Inferior parietal cortex (tissue), 1 donor: ENCODE measurements around the gene MPV17.
A peak's percentile ranks its signal among the peaks of the same experiment; 100 is the strongest.
"Not testable (repeated sequence)": the region's sequence is repeated elsewhere in the genome, so short reads cannot be mapped to it uniquely, and the experiment has no call there.

Experiments
- DNase-seq: peaks from one replicate; pipeline ENCODE4 v3.0.0-alpha.2; 2016; ENCODE audit errors: extremely low spot score

The MPV17 gene

GRCh38 chr2:27323596-27324285 is 844 bp upstream of the MPV17 start:
- DNase-seq: no peak

DNA sequence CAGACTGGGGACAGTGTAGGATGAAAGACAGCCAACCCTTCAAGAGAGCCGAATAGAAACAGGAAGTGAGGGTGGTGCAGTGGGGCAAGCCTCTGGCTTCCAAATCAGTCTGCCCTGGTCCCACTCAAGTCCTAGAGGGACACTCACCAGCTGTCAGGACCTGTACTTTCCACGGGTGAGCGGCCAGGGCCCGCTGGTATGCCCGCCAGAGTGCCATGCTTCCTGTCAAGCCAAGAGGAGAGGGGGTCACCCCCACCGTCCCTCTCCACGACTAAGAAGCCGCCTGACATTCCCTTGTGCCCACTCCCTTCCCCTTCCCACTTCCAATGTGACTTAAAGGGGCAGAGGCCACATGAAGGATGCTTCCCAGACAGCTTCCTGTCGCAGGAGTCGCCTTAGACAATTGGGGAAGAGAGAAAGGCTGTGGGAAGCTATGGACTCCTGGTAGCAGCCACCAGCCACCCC is 564 bp downstream of the MPV17 start:
- DNase-seq: no peak

- peak; percentile 25 for DNase-seq
These were observed 1.8 kb downstream of the MPV17 start for GRCh38 chr2:27320958-27321543.

DNA sequence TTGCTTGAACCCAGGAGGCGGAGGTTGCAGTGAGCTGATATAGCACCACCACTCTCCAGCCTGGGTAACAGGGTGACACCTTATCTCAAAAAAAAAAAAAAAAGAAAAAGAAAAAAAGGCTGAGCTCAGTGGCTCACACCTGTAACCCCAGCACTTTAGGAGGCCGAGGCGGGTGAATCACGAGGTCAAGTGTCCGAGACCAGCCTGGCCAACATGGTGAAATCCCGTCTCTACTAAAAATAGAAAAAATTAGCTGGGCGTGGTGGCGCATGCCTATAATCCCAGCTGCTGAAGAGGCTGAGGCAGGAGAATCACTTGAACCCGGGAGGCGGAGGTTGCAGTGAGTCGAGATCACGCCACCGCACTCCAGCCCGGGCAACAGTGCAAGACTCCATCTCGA is 3.1 kb downstream of the MPV17 start:
- DNase-seq: not testable (repeated sequence)

DNA sequence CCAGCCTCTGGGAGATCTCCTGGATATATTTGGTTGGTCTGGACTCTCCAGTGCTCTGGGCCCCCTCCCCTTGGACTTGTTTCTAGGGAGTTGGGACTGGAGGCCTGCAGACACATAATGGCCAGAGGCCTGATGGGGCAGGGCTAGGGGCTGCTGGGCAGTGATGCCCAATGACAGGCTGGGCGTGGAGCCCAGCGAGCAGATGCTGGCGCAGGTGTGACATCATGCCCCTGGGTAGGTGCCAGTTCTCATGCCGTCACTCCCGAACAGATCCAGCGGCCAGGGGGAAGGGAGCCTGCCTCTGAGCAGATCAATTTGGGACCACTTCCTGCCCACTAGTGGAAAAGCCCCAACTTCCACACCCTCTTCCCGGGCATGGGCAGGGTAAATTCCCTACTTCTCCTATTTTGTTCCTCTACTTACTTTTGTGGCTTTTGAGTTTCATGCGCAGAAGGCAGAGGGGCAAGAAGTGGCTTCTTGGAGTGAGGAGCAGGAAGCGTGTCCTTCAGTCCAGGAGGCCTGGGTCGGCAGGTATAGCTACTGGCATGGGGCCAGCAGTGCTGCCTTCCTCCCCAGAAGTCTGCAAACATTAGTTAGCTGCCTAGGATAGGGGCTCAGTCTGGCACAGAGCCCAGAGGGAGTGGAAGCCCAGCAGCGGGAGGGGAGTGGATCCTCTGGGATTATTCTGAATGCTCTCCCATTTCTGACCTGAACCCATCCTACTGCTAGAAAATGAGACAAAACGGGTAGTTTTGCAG is 6.1 kb downstream of the MPV17 start:
- peak; percentile 34 for DNase-seq

GRCh38 chr2:27315122-27315521 is 7.8 kb downstream of the MPV17 start:
- DNase-seq: no peak

- DNase-seq: no peak
These were observed 8.2 kb downstream of the MPV17 start for GRCh38 chr2:27314709-27315108.

DNA sequence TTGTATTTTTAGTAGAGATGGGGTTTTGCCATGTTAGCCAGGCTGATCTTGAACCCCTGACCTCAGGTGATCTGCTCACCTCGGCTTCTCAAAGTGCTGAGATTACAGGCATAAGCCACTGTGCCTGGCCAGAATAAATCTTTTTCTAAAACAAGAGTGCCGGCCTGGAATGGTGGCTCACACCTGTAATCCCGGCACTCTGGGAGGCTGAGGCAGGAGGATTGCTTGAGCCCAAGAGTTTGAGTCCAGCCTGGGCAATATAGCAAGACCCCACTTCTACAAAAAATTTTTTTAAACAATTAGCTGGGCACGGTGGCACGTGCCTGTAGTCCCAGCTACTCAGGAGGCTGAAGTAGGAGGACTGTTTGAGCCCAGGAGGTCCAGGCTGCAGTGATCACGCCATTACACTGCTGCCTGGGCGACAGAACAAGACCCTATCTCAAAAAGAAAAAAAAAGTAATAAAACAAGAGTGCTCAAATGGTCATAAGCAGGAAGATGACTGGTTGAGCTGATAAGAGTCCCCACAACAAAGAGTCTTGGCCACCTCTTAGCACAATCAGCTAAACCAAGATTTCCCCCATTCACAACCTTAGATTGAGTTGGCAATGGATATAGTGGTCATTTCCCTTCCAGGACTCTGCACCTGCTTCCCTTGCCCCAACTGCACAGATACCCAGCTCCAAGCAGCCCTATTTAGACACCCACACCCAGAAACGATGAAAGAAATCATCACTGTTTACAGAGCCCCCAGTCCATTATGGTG is 8.8 kb downstream of the MPV17 start:
- no peak for DNase-seq

- DNase-seq: no peak
These were observed 10.7 kb downstream of the MPV17 start for GRCh38 chr2:27312152-27312551.

DNA sequence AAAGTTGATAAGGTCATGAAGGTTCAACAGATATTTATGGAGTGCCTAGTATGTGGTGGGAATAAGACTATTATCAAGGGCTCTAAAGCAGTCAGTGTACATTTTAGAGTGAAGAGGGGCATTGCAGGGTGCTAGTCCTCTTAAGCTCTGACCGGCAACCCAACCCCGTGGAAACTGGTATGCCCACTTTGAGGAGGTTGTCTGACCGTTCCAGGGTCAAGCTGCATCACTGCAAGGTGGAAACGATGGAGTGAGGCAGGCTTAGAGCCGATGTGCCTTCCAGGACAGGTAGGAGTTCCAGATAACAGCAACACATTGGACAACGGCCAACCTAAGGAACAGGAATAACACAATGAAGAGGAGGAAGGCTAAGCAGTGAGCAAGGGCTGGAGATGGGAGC is 13.2 kb downstream of the MPV17 start:
- DNase-seq: no peak

DNA sequence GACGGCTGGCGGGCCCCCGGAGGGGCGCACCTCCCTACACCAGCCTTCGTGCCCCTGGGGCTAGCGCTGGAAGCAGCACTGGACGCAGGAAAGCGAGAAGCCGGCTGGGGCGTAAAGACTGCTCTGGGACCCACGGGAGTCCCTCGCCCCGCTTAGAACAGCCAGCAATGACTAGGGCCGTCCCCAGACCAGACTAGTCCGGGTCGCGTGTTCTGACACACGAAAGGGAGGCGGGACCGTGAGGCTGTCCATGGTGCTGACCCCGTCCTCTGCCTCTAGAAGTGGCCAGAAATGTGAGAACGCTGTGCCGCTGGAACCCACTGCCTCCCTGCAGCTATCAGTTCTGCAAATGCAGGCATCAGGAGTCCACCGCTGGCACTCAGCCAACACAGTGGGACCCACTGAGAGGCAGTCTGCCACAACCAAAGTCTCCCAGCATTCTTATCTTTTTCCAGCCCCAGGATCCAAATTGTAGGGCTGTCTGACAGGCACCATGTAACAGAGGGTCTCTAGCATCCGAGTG is 14.5 kb downstream of the MPV17 start, which contains the start of gene UCN:
UCN (minus strand) TSS at position 87 of the 523 bp plus-strand sequence. CDS start 550 bp downstream, outside the sequence.
- DNase-seq: no peak

DNA sequence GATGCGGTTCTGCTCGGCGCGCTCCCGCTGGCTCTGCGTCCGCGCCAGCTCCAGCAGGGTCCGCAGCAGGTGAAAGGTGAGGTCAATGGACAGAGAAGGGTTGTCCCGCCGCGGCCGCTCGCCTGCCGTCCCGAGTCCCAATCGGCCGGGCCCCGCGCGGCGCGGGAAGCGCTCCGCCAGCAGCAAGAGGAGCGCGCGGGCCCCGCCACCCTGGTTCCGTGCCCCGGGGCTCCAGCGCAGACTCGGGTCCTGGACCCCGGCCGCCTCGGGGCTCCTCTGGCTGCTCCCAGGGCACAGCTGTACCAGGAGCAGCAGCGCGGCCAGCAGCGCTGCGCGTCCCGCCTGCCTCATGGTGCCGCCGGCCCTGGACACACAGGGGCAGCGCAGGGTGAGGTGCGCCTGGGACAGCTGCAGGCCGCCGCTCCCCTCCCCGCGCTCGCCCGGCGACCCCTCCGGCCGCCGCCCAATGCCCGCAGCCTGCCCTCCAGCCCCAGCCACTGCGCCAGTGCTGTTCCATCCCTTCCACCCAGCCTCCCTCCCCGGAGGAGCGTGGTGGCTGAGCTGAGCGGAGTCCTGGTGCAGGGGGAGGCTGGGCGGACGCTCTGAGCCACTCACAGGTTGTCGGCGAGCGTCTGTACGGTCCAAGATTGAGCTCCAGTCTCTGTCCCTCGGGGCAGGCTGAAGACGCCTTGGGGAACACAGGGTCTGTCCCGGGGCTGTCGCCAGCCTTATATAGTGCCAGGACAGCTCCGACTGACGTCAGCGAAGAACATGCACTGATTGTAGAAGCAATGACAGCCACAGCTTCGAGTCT is 15.1 kb downstream of the MPV17 start:
- no peak for DNase-seq

- no peak for DNase-seq
These were observed 15.7 kb downstream of the MPV17 start for GRCh38 chr2:27307287-27307544.

GRCh38 chr2:27306573-27307286 is 16.2 kb downstream of the MPV17 start:
- DNase-seq: no peak

DNA sequence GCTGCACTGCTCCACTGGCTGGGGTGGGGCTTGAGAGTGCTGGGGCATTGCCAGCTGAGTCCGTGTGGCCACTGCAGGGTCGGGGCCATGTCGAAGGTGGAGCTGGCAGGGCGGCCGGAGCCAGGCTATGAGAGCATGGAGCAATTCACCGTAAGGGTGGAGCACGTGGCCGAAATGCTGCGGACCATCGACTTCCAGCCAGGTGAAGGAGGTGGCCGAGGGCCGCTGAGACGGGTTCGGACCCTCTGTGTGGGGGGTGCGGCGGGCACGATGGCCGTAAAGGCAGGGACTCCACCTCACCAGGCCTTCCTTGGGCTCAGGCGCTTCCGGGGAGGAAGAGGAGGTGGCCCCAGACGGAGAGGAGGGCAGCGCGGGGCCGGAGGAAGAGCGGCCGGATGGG is 16.8 kb downstream of the MPV17 start:
- DNase-seq: no peak

GRCh38 chr2:27305516-27305915 is 17.4 kb downstream of the MPV17 start:
- no peak for DNase-seq

- DNase-seq: no peak
These were observed 18.2 kb downstream of the MPV17 start for GRCh38 chr2:27304488-27305240.

- peak; percentile 71 for DNase-seq
These were observed 19.5 kb downstream of the MPV17 start for GRCh38 chr2:27303093-27304025.

GRCh38 chr2:27300606-27301005 is 22.3 kb downstream of the MPV17 start:
- not testable (repeated sequence) for DNase-seq
